Esophagus muscularis mucosa (tissue), 4 donors: ENCODE data around the gene SFRP5. TPM values are rescaled to one million over a fixed set of nuclear protein-coding genes. Genes with fewer than 3 reads are reported as not detected.

ENCODE experiments used
- DNase-seq: peaks from one replicate; pipeline ENCODE4 v3.0.0-alpha.2; 2017; ENCODE audit errors: extremely low spot score
- H3K27ac ChIP-seq, 4 donors: fragments of 200-600 bp; sonication (generic); replicated peaks in 1 of 4; 1 replicate in 3 of 4; 2 replicates in 1 of 4; pipeline ENCODE4 v1.5.1; 2016 to 2019; ENCODE audit warnings: mild to moderate bottlenecking in 1 of 4
- H3K27me3 ChIP-seq, 4 donors: fragments of 200-600 bp; sonication (generic); one replicate each; pipeline versions ENCODE4 v1.5.1 to v1.6.0; 2016 to 2019
- H3K36me3 ChIP-seq, 4 donors: fragments of 200-600 bp; sonication (generic); one replicate each; pipeline ENCODE4 v1.5.1; 2016 to 2019
- H3K4me1 ChIP-seq, 4 donors: fragments of 200-600 bp; sonication (generic); one replicate each; pipeline ENCODE4 v1.5.1; 2016 to 2019
- H3K4me3 ChIP-seq, 4 donors: fragments of 200-600 bp; sonication (generic); 1 replicate in 2 of 4; 2 replicates in 2 of 4; pipeline ENCODE4 v1.5.1; 2016 to 2019; ENCODE audit warnings: mild to moderate bottlenecking in 4 of 4, moderate library complexity in 1 of 4
- H3K9me3 ChIP-seq, 4 donors: fragments of 200-600 bp; sonication (generic); 1 replicate in 3 of 4; 2 replicates in 1 of 4; pipeline ENCODE4 v1.5.1; 2016 to 2019
- CTCF ChIP-seq, 3 experiments: fragments of 200-600 bp in 2 of 3; fragments of 450-650 bp in 1 of 3; sonication (generic) in 2 of 3; IDR thresholded peaks; one replicate each; pipeline ENCODE4 v1.5.1; 2017 to 2019; ENCODE audit warnings: antibody characterized with exemption in 3 of 3, mild to moderate bottlenecking in 2 of 3, moderate library complexity in 1 of 3
- EP300 ChIP-seq: sonication (generic); formaldehyde crosslinking; IDR thresholded peaks from one replicate; pipeline ENCODE4 v1.6.1; 2017; ENCODE audit warnings: antibody characterized with exemption
- POLR2A ChIP-seq: fragments of 450-650 bp; IDR thresholded peaks from one replicate; pipeline ENCODE4 v1.6.1; 2017; ENCODE audit warnings: antibody characterized with exemption, moderate library complexity, mild to moderate bottlenecking, low read depth
- POLR2AphosphoS5 ChIP-seq, 2 donors: sonication (generic); formaldehyde crosslinking; IDR thresholded peaks; one replicate each; pipeline ENCODE4 v1.6.1; 2017; ENCODE audit warnings: antibody characterized with exemption in 2 of 2
- WGBS: methylation state at CpG from one replicate; pipeline ENCODE4 v1.1.5; 2018; 5-methylcytosine and 5-hydroxymethylcytosine counted together
- intact Hi-C: fragments of 100-400 bp; cut with DNase I; formaldehyde crosslinking; loops from one replicate; pipeline ENCODE4 v1.15.1; 2023
- total RNA-seq, 4 donors: library from RNA; depleted of rRNA; stranded (reverse); fragments of >200 nt; gene quantifications; one replicate each; pipeline versions ENCODE4 v1.1.0 to v1.2.1, GENCODE V29; 2016

The SFRP5 gene
- total RNA-seq, 4 donors from 2014 or later: 19.9 to 41.3 (median 34.8) TPM

- no peaks in the 10 kb centered on the region for H3K9me3 ChIP-seq
- no peak overlapping the region for H3K27ac ChIP-seq
- H3K36me3 ChIP-seq: no peaks in the 10 kb centered on the region
- no peak for DNase-seq
- peaks cover 0 to 29% (median 0%) of the 10 kb centered on the region in 4 donors for H3K27me3 ChIP-seq
- peaks cover 15 to 32% (median 25%) of the 10 kb centered on the region in 4 donors for H3K4me1 ChIP-seq
- intact Hi-C loops: no loop called here
- TF ChIP-seq POLR2AphosphoS5 (IDR thresholded peaks at IDR 0.05) (no peak), POLR2A (no peak), CTCF (IDR thresholded peaks at IDR 0.05) (no peak), EP300 (no peak)
- WGBS: 76% methylated on average over 9 of the region's 9 CpGs
- H3K4me3 ChIP-seq: no peak overlapping the region
Measured at GRCh38 chr10:97784200-97784810, 12.5 kb upstream of the SFRP5 start.

GRCh38 chr10:97782455-97783228 lies 10.8 kb upstream of the SFRP5 start:
- H3K9me3 ChIP-seq: no peaks in the 10 kb centered on the region
- peaks cover 15 to 25% (median 18%) of the 10 kb centered on the region in 4 donors for H3K4me1 ChIP-seq
- H3K36me3 ChIP-seq: no peaks in the 10 kb centered on the region
- TF ChIP-seq CTCF (IDR thresholded peaks at IDR 0.05) (no peak), EP300 (no peak), POLR2AphosphoS5 (IDR thresholded peaks at IDR 0.05) (no peak), POLR2A (no peak)
- peaks cover 0 to 12% (median 0%) of the 10 kb centered on the region in 4 donors for H3K27me3 ChIP-seq
- no peak overlapping the region for H3K4me3 ChIP-seq
- intact Hi-C loops: no loop called here
- H3K27ac ChIP-seq: no peak overlapping the region
- WGBS: 71% methylated on average over 11 of the region's 11 CpGs
- no peak for DNase-seq

- Histone ChIP-seq H3K27ac (peak overlapping the region in 2 of 4 donors; percentile 32 to 40), H3K27me3 (peaks cover 0 to 4% (median 0%) of the 10 kb centered on the region in 4 donors), H3K9me3 (no peaks in the 10 kb centered on the region), H3K4me1 (peaks cover 15 to 25% (median 18%) of the 10 kb centered on the region in 4 donors), H3K4me3 (no peak overlapping the region), H3K36me3 (no peaks in the 10 kb centered on the region)
- DNase-seq: no peak
- no peak for TF ChIP-seq POLR2A
- no peak for TF ChIP-seq POLR2AphosphoS5 (IDR thresholded peaks at IDR 0.05)
- no peak for TF ChIP-seq EP300
- TF ChIP-seq CTCF (IDR thresholded peaks at IDR 0.05): no peak
- 75% methylated on average over 9 of the region's 14 CpGs for WGBS
- intact Hi-C loops: no loop called here
Measured at GRCh38 chr10:97781618-97782331, 10.0 kb upstream of the SFRP5 start.

GRCh38 chr10:97780841-97781617 lies 9.2 kb upstream of the SFRP5 start:
- WGBS: 72% methylated on average over 6 of the region's 7 CpGs
- TF ChIP-seq CTCF (IDR thresholded peaks at IDR 0.05) (no peak), POLR2A (no peak), POLR2AphosphoS5 (IDR thresholded peaks at IDR 0.05) (no peak), EP300 (no peak)
- peak overlapping the region in 2 of 4 donors; percentile 32 to 40 for H3K27ac ChIP-seq

More at GRCh38 chr10:97780841-97781617, 9.2 kb upstream of the SFRP5 start:
- H3K4me3 ChIP-seq: no peak overlapping the region
- no peaks in the 10 kb centered on the region for H3K27me3 ChIP-seq
- no peaks in the 10 kb centered on the region for H3K9me3 ChIP-seq
- no peak for DNase-seq
- intact Hi-C loops: no loop called here
- no peaks in the 10 kb centered on the region for H3K36me3 ChIP-seq
- H3K4me1 ChIP-seq: peaks cover 15 to 25% (median 18%) of the 10 kb centered on the region in 4 donors
